NT2/D1 (cell line): ENCODE measurements around the gene DSCAML1.

Experiments
- SUZ12 ChIP-seq: IDR thresholded peaks from 2 replicates; pipeline ENCODE4 v1.6.1; 2011; ENCODE audit not compliant: insufficient read length, insufficient read depth; ENCODE audit errors: extremely low read depth
- YY1 ChIP-seq: IDR thresholded peaks from 2 replicates; pipeline ENCODE4 v1.6.1; 2011; ENCODE audit not compliant: insufficient read length, insufficient read depth
- ZNF274 ChIP-seq: IDR thresholded peaks from 2 replicates; pipeline ENCODE4 v1.6.1; 2011; ENCODE audit warnings: mild to moderate bottlenecking, low read depth, low read length

GRCh38 chr11:117829369-117829725 is 32.3 kb upstream of the DSCAML1 start:
- no peak for TF ChIP-seq YY1
- TF ChIP-seq SUZ12: no peak
- no peak for TF ChIP-seq ZNF274
